GM18508 (cell line): ENCODE measurements around the gene TUNAR.

Source experiments
- ATAC-seq: cut with Tn5 transposase; IDR thresholded peaks from one replicate; pipeline ENCODE4 v1.9.1; 2021; ENCODE audit warnings: moderate number of reproducible peaks; ENCODE audit not compliant: insufficient read depth, unreplicated experiment

Gene TUNAR

DNA sequence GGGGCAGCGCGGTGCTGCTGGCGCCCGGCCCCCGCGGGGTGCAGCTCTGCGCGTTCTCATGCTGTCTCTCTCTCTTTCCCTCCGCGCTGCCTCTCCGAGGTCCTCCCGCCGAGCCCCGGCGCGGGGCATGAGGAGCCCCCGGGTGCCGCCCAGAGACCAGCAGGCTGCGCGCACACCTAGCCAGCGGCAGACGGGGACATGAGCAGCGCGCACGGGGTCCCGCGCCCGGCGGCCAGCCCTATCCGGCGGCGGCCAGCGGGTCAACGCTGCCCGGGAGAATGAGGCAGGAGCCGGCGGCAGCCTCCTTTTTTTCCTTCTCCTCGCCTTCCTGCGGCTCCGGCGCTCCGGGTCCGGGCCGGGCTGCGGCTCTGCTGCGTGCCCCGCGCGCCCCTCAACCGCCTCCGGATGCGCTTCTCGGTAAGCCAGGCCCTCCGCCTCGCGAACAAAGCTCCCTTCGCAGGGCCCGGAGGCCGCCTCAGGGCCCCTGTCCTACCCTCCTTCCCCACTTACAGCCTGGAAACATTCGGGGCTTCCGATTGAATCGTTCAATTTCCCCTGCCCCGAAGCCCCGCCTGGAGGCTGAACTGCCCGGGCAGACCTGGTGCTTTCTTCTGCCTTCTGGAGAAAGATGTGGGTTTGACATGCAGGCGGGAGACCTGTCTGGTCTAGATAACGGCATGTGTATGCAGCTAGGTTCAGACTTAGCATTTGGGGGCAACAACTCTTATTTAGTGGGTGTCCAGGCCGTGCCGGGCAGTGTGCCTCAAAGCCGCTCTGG, at the start of gene TUNAR:
Gene TUNAR, plus strand, starts transcription at position 72 of the 778 bp plus-strand sequence.
- no peak for ATAC-seq

DNA sequence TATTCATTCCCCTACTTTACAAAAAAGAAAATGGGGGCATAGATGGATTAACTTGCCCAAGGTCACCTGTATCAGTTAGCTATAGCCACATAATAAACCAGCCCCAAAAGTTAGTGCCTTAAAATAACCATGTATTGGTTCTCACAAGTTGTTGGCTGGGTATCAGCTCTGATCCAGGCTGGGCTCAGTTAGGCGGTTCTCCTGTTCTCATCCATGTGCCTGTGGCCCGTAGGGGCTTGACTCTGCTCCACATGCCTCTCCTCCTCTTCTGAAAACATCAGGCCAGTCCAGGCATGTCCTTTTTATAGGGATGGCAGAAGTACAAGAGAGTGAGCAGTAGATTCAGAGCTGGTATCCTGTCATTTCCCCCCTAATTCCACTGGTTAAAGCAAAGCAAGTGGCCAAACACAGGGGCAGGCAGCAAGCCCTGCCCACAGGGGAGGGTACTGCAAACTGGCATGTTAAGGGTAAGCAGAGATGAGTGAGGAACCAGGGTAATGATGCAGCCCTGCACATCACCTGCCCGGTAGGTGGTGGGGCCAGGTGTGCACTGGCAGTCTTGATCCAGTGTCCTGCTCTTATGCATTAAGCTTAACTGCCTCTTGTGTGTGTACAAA, 47.9 kb upstream of the TUNAR start:
- ATAC-seq, result no peak

DNA sequence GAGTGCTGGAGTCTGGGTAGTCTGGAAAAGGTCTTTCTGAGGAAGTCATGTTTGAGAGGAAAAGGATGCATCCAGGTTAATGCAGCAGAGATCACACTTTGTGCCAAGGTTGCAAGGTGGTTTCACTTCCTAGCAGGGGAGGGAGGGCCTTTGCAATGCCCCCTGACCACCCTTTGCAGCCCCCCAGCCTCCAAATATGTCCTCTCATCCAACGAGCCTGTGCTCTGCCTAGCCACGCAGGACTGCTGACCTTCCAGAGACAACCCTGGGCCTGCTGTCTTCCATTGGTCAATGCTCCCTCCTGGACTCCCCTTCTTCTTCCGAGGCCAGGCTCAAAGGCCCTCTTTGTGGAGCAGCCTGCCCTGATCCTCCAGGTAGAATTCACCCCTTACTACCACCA, 47.3 kb upstream of the TUNAR start:
- ATAC-seq, result no peak

DNA sequence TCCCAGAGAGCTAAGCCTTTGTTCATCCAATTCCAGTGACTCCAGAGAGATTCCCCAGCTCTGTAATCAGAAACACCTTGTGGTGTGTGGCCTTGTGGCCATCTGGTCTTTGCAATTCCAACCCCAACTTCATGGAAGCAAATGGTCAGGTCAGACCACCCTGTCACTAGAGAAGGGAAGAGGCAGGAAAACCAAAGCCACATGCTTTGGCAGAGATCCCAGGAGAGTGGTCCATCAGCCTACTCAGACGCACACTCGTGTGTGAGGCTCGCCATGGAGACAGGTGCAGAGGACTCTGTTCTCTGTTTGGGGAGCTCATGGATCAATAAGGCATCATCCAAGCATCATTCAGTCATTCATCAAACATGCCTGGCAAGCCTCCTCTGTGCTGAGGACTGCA, 46.2 kb upstream of the TUNAR start:
- no peak for ATAC-seq

DNA sequence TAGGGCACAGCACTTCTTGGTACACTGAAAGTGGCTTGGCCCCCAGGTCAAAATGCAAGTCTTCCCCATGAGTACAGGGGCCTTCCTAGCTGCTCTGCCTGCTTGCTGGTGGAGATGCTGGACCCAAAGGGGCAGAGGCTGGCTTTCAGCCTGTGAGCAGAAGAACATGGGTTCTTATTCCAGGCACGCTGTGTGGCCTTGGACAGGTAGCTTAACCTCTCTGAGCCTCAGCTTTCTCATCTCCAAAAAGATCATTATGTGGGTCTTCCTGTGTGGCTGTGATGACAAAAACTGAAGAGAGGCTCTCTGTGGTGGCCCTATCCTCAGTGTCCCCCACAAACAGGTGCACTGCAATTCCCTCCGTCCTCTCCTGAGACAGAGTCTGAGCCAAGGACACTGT, 45.6 kb upstream of the TUNAR start:
- no peak for ATAC-seq

DNA sequence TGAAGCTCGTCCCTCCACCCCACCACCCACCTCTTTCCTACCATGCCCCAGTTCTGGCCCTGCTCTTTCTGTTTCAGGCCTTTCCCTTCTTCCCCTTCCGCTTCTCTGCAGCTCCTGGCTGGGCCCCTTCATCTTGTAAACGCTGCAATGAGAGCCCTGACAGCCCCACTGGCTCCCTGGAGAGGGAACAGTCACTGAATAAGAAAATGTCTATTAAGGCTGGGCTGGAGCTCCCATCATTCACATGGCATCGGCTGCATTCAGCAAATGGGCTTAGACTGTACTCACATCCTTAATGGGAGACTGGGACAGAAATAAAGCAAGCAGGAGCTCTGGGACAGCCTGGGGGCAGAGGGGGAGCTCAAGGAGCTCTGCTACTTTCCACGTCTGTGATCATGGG, 45.2 kb upstream of the TUNAR start:
- no peak for ATAC-seq

DNA sequence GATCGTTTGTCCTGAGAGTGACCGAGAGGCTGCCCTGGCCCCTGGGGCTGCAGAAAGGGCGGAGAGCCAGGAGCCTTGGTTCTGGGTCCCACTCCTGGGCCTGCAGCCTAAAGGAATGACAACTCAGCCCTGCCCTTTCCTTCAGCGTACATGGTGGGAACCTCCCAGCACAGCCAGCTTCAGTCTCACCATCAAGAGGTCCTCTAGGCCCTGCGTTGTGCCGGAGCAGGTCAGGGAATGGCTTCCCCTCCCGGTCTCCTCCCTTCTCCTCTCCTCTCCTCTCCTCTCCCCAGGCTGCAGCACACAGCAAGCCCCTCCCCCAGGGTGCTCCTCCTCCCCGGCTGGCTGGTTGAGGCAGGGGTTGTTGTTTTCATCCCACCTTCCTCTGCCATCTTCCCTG, 44.6 kb upstream of the TUNAR start:
- ATAC-seq, result no peak

DNA sequence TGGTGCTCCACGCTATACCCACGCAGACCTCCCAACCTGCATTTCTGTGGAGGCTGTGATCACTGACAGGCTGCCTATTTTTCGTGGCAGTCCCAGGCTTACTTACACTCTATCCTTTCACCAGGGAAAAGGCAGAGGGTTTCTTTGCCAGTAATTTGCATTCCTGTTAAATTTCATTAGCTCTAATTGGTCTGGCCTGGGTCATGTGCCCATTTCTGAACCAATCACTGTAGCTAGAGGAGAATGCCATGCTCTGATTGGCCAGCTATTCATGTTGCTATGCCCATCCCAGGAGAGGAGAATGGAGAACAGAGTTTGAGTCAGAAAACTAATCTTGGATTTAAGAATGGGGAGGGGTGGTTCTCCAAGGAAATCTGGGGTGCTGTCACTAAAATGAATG, 43.2 kb upstream of the TUNAR start:
- ATAC-seq, result no peak

DNA sequence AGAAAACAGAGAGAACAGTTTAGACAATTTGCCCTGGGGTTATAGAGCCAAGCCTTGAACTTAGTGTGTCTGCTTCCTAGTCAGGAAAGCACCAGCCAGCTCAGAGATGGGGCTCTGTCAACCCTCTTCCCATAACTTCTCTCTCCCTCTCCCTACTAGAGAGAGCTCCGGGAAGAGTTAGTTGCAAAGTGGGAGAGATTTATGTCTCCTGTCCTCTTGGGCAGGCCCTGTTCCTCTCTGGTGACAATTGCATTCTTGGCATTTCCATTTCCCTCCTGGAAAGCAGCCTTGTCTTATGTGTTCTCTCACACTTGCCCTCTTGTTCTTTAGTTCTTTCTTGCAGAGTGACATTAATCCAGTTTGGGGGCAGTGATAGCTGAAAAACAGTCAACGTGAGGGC, 42.1 kb upstream of the TUNAR start:
- ATAC-seq, result no peak

DNA sequence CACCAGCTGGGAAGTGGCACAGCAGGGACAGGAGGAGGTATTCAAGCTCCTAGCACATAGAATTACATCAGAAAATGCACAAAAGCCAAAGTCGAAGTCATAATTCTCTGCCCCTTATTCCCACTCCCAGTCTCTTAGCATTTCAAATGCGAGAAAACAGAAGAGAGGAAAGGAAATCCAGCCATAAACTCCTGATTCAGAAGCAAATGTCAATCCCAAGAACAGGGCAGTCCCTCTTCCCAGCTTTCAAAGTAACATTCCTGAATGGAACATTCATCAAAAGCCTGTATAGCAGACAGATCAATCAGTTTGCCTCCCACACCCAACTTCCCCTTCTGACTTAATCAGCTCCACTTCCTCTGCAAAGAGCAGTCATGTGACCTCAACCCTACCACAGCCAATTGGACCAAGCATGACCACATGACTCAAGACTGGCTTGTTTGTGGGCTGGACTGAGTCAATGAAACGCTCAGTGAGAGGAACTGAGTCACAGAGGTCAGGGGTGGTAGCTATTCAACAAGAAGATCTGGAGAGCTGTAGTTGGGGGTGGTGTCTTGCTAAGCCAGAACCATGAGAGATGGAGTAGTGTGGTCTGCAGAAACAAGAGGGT, 41.4 kb upstream of the TUNAR start:
- ATAC-seq, result no peak

DNA sequence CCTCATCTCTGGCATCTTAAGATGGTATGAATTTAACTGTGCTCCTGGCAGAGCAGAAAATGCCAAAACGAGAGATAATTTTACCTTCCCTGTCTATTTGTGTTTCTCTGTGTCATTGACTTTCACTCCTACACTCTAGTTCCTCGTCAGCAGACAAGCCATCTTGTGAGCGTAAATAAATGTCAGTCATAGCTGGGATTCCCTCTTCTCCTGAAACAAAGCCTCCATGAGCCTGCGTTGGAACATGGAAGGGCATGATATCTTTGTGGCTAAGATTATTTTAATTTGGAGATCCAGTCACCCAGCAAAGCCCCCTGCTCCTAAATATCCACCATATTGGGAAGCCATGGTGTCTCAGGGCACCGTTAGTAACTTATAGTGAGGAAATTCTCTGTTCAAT, 37.8 kb upstream of the TUNAR start:
- ATAC-seq, result no peak

DNA sequence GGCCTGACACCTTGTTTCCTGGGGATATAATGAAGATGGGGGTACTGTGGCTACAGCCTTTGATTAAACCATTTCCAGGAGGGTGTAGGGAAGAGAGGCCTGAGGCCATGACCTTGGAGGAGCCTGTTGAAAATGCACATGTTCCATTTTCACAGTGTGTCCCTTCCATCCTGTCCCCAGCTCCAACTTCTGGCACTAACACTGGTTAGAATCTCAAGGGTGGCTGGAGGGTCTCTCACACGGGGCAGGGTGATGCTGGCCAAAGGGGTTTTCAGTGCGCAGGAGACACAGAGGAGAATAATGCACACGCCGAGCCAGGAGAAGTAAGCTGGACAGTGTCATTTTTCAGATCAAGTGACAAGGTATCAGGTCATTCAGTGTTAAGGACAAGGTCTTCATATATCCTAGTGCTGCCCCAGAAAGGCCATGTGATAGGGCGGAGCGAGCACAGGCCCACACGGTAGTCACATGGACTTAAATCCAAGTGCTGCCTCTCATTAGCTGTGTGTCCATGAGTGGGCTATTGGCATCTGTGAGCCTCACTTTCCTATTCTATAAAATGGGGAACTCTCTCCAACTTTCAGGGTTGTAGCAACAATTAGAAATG, 36.4 kb upstream of the TUNAR start:
- ATAC-seq, result no peak

DNA sequence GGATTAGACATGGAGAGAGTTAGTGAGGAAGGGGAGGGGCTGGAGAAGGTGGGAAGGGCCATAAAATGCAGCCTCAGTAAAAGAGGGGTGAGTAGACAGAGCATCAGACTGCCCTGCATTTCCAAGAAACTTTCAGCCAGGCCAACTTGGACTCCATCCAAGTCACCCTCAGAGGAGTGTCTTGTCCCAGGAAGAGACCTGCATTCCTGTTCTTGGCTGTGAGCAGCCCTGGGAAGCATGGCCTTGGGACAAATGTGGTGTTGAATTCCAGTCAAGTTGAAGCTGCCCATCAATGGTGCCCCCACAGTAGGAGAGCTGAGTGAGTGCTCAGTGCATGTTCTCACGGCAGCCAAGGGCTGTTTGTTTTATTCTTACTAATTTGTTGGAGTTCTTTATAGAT, 35.0 kb upstream of the TUNAR start:
- no peak for ATAC-seq

DNA sequence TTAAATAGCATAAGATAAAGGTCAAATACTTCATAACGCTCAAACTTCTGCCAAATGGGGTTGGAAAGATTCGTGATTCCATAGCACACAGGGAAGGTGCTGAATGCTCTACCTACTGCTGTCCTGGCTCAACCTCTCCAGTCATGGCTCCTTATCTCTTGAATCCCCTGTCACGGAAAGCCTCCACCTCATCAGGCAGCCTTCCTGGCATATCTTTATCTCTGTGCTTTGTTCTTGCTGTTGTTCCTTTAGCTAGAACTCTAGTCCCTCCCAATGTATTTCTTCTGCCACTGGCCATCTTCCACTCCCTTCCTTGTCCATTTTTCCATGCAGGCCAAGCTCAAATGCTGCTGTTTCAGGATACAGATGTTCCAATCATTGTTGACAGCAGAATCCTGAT, 26.9 kb upstream of the TUNAR start:
- no peak for ATAC-seq

DNA sequence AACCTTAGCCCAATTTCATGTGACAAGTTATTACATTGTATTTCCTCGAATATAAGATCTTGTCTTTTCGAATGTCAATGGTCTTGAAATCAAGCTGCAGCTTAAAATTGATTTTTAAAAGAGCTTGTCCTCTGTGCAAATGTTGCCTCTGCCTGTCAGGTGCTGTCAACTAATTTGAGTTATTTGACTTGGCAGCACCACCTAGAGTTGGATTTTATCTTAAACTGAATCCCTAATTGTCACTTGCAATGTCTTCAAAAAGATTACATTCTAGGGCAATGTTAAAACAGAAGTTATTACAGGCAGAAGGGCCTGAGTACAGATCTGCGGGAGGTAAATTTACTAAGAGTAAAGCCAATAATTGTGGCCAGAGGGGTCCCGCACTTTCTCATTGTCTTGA, 26.2 kb upstream of the TUNAR start:
- ATAC-seq, result no peak

DNA sequence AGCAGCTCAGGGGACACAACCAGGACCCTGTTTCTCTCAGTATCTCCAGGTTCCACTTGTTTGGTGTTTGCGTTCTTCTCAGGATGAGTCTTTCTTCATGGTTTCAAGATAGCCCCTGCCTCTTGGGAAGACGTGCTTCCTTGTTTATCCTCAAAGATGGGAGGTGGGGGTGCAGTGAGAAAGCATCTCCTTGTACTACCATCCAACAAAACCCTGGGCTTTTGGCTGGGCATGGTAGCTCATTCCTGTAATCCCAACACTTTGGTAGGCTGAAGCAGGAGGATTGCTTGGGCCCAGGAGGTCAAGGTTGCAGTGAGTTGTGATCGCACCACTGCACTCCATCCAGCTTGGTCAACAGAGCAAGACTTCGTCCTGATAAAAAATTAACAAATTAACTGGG, 21.0 kb upstream of the TUNAR start:
- no peak for ATAC-seq

DNA sequence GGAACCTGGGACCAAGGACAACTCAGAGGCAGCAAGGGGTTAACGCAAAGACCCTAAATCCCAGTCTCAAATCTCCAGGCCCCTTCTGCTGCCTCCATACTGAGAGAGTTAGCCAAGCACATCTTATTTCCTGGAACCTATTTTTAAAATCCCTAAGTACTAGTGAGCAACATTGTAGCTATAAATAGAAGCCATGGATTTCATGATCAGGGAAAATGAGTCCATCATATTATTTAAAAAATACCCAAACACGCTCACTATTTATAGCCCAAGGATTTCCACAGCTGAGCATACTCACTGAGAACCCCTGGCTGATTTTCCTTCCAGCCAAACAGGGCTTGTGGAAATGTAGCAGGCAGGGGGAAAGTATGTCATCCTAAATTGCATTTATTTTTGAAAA, 19.4 kb upstream of the TUNAR start:
- no peak for ATAC-seq

DNA sequence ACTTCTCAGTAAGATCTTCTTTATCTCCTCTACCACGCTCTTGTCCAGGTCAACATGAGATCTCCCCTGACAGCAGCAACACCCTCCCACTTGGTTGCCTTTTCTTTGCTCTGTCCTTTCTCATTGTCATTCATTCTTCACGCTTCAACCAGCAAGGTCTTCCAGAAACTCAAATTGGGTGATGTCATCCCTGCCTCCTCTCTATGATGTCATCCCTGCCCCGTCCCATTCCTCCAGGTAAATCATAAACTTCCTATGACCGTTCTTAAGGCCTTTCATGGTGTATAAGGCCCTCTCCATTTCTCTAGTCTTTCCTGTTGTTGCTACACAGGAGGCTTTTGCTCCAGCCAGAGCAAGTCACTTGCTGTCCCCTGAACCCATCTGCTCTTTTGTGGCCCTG, 17.7 kb upstream of the TUNAR start:
- no peak for ATAC-seq

DNA sequence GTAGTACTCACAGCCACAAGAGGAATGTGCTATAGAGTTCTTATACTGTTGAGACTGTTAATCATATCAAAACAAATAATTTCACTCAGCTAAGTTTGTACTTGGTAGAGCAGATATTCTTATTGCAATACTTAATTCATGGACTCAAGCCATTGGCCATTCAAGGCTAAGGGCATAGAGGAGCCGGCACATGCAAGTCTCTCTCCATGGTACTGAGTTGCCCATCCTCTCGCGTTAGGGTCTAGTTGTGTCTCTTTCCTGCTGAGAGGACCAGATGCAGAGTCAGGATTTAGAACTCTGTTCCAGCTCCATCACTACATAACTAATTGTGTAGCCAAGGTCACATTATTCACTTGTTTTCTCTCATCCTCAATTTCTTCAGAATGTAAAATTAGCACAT, 14.4 kb upstream of the TUNAR start:
- ATAC-seq, result no peak

DNA sequence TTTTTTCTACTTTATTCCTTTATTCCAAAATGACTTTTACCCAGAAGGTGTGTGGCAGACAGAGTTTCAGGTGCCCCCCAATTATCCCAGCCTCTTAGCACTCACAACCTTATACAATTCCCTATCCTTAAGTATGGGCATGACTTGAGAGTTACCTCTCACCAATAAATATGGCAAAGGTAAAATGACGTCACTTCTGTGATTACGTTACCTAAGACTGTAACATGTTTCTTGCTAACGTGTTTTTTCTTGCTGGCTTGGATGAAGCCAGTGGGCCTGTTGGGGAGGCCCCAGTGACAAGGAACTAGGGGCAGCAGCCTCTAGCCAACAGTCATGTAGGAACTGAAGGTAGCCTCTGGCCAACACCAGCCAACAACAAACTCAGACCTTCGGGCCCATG, 13.3 kb upstream of the TUNAR start:
- ATAC-seq, result no peak

DNA sequence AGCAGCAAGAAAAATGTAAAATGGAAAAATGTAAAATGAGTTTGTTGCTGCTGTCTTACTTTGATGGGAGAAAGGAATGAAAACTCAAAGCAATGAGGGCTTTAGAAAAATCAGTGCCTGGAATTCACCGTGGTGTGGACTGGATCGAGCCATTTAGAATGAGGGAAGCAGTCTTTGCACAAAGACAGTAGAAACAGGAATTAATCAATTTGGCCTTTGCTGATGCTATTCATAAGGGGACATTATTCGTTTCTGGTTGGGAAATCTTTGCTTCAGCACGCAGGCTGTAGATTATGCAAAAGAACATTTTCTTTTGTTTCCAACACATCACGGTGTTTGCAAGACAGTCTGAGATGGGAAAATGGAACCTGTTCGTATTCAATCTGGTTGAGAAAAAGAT, 6.9 kb upstream of the TUNAR start:
- no peak for ATAC-seq
